ENCODE results near the gene BIRC7.

DNA sequence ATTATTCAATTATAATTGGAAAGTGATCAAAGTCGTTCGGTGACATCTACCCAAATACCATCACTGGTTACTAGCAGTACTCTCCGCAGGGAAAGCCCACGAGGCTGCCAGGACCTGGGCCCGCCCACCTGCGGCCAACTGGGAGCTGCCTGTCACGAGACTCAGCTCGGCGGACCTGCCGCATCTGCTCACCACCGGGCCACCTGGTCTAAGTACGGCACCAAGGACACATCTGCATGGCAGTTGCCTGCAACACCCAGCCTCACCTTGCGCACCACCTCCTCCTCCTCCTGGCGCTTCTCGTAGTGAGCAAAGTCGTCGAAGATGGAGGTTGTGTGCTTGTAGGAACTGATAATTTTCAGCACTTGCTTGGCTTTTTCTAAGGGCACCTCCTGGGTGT is 33.7 kb upstream of the BIRC7 start:
- TF ChIP-seq, protein P1, sequence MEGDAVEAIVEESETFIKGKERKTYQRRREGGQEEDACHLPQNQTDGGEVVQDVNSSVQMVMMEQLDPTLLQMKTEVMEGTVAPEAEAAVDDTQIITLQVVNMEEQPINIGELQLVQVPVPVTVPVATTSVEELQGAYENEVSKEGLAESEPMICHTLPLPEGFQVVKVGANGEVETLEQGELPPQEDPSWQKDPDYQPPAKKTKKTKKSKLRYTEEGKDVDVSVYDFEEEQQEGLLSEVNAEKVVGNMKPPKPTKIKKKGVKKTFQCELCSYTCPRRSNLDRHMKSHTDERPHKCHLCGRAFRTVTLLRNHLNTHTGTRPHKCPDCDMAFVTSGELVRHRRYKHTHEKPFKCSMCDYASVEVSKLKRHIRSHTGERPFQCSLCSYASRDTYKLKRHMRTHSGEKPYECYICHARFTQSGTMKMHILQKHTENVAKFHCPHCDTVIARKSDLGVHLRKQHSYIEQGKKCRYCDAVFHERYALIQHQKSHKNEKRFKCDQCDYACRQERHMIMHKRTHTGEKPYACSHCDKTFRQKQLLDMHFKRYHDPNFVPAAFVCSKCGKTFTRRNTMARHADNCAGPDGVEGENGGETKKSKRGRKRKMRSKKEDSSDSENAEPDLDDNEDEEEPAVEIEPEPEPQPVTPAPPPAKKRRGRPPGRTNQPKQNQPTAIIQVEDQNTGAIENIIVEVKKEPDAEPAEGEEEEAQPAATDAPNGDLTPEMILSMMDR (IDR thresholded peaks at IDR 0.05 in 2 of 3, conservative IDR thresholded peaks at IDR 0.05 in 1 of 3; ENCODE audit: borderline replicate concordance in 1 of 3, insufficient read depth in 1 of 3, low read depth in 2 of 3, low read length in 2 of 3) = no peak
- TF ChIP-seq EZH2 (IDR thresholded peaks at IDR 0.05) (no peak), POLR2A (IDR thresholded peaks at IDR 0.05; ENCODE audit: borderline replicate concordance, extremely low read depth, insufficient read depth, insufficient read length) (no peak), EZH2phosphoT487 (IDR thresholded peaks at IDR 0.05; ENCODE audit: borderline replicate concordance) (no peak), JUND (IDR thresholded peaks at IDR 0.05) (no peak), TCF7L2 (IDR thresholded peaks at IDR 0.05; ENCODE audit: borderline replicate concordance, extremely low read depth, insufficient read depth, insufficient read length) (no peak)
